ENCODE results near the gene SLC27A3.

DNA sequence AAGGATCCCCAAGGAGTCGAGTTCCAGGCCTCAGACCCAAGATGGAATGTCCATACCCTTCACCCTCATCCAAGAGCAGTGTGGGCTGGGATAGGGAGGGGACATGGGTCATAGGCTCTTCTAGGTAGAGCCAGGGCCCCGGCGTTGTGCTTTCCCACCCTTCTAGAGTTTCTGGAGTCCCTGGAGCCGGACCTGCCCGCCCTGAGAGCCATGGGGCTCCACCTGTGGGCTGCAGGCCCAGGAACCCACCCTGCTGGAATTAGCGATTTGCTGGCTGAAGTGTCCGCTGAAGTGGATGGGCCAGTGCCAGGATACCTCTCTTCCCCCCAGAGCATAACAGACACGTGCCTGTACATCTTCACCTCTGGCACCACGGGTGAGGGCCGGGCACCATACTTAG, 1.1 kb downstream of the SLC27A3 start:
- TF ChIP-seq ARNTL (CRISPR knock-in tag; IDR thresholded peaks at IDR 0.05; ENCODE audit: borderline replicate concordance, low read depth) (no peak), ESRRG (CRISPR knock-in tag; IDR thresholded peaks at IDR 0.05) (no peak), BACH2 (CRISPR knock-in tag; IDR thresholded peaks at IDR 0.05; ENCODE audit: borderline replicate concordance) (no peak), RARB (CRISPR knock-in tag; IDR thresholded peaks at IDR 0.05) (no peak)
- TF ChIP-seq, protein P1, sequence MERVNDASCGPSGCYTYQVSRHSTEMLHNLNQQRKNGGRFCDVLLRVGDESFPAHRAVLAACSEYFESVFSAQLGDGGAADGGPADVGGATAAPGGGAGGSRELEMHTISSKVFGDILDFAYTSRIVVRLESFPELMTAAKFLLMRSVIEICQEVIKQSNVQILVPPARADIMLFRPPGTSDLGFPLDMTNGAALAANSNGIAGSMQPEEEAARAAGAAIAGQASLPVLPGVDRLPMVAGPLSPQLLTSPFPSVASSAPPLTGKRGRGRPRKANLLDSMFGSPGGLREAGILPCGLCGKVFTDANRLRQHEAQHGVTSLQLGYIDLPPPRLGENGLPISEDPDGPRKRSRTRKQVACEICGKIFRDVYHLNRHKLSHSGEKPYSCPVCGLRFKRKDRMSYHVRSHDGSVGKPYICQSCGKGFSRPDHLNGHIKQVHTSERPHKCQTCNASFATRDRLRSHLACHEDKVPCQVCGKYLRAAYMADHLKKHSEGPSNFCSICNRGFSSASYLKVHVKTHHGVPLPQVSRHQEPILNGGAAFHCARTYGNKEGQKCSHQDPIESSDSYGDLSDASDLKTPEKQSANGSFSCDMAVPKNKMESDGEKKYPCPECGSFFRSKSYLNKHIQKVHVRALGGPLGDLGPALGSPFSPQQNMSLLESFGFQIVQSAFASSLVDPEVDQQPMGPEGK (CRISPR knock-in tag; IDR thresholded peaks at IDR 0.05; ENCODE audit: borderline replicate concordance), result no peak
- TF ChIP-seq, protein P2, sequence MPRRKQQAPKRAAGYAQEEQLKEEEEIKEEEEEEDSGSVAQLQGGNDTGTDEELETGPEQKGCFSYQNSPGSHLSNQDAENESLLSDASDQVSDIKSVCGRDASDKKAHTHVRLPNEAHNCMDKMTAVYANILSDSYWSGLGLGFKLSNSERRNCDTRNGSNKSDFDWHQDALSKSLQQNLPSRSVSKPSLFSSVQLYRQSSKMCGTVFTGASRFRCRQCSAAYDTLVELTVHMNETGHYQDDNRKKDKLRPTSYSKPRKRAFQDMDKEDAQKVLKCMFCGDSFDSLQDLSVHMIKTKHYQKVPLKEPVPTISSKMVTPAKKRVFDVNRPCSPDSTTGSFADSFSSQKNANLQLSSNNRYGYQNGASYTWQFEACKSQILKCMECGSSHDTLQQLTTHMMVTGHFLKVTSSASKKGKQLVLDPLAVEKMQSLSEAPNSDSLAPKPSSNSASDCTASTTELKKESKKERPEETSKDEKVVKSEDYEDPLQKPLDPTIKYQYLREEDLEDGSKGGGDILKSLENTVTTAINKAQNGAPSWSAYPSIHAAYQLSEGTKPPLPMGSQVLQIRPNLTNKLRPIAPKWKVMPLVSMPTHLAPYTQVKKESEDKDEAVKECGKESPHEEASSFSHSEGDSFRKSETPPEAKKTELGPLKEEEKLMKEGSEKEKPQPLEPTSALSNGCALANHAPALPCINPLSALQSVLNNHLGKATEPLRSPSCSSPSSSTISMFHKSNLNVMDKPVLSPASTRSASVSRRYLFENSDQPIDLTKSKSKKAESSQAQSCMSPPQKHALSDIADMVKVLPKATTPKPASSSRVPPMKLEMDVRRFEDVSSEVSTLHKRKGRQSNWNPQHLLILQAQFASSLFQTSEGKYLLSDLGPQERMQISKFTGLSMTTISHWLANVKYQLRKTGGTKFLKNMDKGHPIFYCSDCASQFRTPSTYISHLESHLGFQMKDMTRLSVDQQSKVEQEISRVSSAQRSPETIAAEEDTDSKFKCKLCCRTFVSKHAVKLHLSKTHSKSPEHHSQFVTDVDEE (CRISPR knock-in tag; IDR thresholded peaks at IDR 0.05), result no peak
- TF ChIP-seq, protein P3, sequence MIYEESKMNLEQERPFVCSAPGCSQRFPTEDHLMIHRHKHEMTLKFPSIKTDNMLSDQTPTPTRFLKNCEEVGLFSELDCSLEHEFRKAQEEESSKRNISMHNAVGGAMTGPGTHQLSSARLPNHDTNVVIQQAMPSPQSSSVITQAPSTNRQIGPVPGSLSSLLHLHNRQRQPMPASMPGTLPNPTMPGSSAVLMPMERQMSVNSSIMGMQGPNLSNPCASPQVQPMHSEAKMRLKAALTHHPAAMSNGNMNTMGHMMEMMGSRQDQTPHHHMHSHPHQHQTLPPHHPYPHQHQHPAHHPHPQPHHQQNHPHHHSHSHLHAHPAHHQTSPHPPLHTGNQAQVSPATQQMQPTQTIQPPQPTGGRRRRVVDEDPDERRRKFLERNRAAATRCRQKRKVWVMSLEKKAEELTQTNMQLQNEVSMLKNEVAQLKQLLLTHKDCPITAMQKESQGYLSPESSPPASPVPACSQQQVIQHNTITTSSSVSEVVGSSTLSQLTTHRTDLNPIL (CRISPR knock-in tag; IDR thresholded peaks at IDR 0.05; ENCODE audit: low read depth), result no peak

Data from SK-N-SH treated with all-trans-retinoic acid at 6 μM for 48 hours (cell line).